Heart left ventricle (tissue), 16 donors: ENCODE results near the gene DDX54. TPM values are rescaled to one million over a fixed set of nuclear protein-coding genes. Genes with fewer than 3 reads are reported as not detected.

Experiments used
- ATAC-seq, 4 donors: fragments of 200-7000 bp; cut with Tn5 transposase; one replicate each; pipeline ENCODE4 v1.9.1; 2020 to 2022; ENCODE audit warnings: moderate library complexity in 4 of 4, mild to moderate bottlenecking in 3 of 4, moderate number of reproducible peaks in 1 of 4
- DNase-seq, 5 donors: peaks; one replicate each; pipeline ENCODE4 v3.0.0-alpha.2; 2020
- H3K27ac ChIP-seq, 12 donors: fragments of 200-600 bp; sonication (generic) in 4 of 12; one replicate each; pipeline versions ENCODE4 v1.5.0 to v1.8.0; 2016 to 2022; ENCODE audit warnings: mild to moderate bottlenecking in 2 of 12
- H3K27me3 ChIP-seq, 9 donors: fragments of 200-600 bp; sonication (generic) in 2 of 9; one replicate each; pipeline versions ENCODE4 v1.5.1 to v1.8.0; 2016 to 2022; ENCODE audit warnings: mild to moderate bottlenecking in 3 of 9
- H3K36me3 ChIP-seq, 9 donors: fragments of 200-600 bp; sonication (generic) in 2 of 9; one replicate each; pipeline versions ENCODE4 v1.5.0 to v1.8.0; 2018 to 2022; ENCODE audit warnings: mild to moderate bottlenecking in 2 of 9
- H3K4me1 ChIP-seq, 12 donors: fragments of 200-600 bp; sonication (generic) in 4 of 12; one replicate each; pipeline versions ENCODE4 v1.5.0 to v1.8.0; 2016 to 2022; ENCODE audit warnings: mild to moderate bottlenecking in 3 of 12
- H3K4me3 ChIP-seq, 12 donors: fragments of 200-600 bp; sonication (generic) in 4 of 12; one replicate each; pipeline versions ENCODE4 v1.5.0 to v1.8.0; 2017 to 2022; ENCODE audit warnings: mild to moderate bottlenecking in 9 of 12, moderate library complexity in 4 of 12
- H3K9me3 ChIP-seq, 12 donors: fragments of 200-600 bp; sonication (generic) in 4 of 12; one replicate each; pipeline versions ENCODE4 v1.5.0 to v1.8.0; 2016 to 2022; ENCODE audit warnings: mild to moderate bottlenecking in 1 of 12
- CTCF ChIP-seq, 12 donors: fragments of 200-600 bp; sonication (generic) in 4 of 12; IDR thresholded peaks; one replicate each; pipeline versions ENCODE4 v1.5.0 to v1.8.0; 2018 to 2022; ENCODE audit warnings: antibody characterized with exemption in 12 of 12, mild to moderate bottlenecking in 5 of 12
- POLR2A ChIP-seq, 2 donors: fragments of 450-650 bp; IDR thresholded peaks; one replicate each; pipeline ENCODE4 v1.6.1; 2017; ENCODE audit warnings: antibody characterized with exemption in 2 of 2, mild to moderate bottlenecking in 2 of 2, moderate library complexity in 2 of 2
- WGBS, 4 donors: extraction: QIAGEN DNeasy Blood & Tissue Kit in 2 of 4; methylation state at CpG; one replicate each; pipeline versions ENCODE4 v1.1.5 to v1.1.7; 2013 to 2018; 5-methylcytosine and 5-hydroxymethylcytosine counted together
- intact Hi-C, 10 donors: fragments of 100-400 bp; cut with DNase I; formaldehyde crosslinking; loops; one replicate each; pipeline versions ENCODE4 v1.11.1 to v1.14.2; 2022
- polyA plus RNA-seq, 2 donors: library from polyadenylated mRNA; stranded (reverse); fragments of 200-250 nt; gene quantifications; one replicate each; pipeline ENCODE4 v1.2.3, GENCODE V29; 2013
- total RNA-seq, 9 donors: library from RNA; depleted of rRNA in 2 of 9; stranded (reverse); fragments of >200 nt in 2 of 9; fragmentation: NEBNext Ultra II Directional in 3 of 9; extraction: Animal tissue kit (Norgen Biotek cat#: 25700) in 3 of 9; gene quantifications; one replicate each; pipeline versions ENCODE4 v1.1.0 to v1.2.4, GENCODE V29; 2016 to 2023
- donor health status: ischemic (EF 13 %, LVEDD 7.1; RV severe dilation, severe dysfunction).
- donor health status: healthy with polysubstance abuse.
- donor health status: DM: no; HTN: yes; CAD: no.
- donor health status: DM: no; HTN: no; CAD: no.
- donor health status: ischemic (EF 25% LVEDD 6.9; RV normal size, moderate dysfunction).
- donor health status: ischemic (EF 25% LVEDD 5.7; RV mildly dilated, moderate dysfunction).
- donor health status: healthy.
- donor health status: DM: yes; HTN: yes; CAD: no.
- donor health status: ischemic (EF 35%, LVEDD 5.7; RV mildly dilated, moderate dysfunction).
- donor health status: nonischemic (EF 11% LVEDD 7.7; RV severe dilation, severe dysfunction).
- donor health status: DM: yes; HTN: yes; CAD: no.
- donor health status: PGD.
- donor health status: ischemic (EF 29% LVEDD 5.4; RV normal size, mild dysfunction).
- donor health status: nonischemic (EF 23%, LVEDD 6.1; RV moderate dilation, normal function).

Gene DDX54
- total and polyA plus RNA-seq, 11 donors = 23.4 to 60.2 (median 38.2) TPM

GRCh38 chr12:113198296-113198695 lies 13.0 kb upstream of the DDX54 start:
- H3K9me3 ChIP-seq = no peaks in the 10 kb centered on the region
- no peak for DNase-seq
- no peaks in the 10 kb centered on the region for H3K27me3 ChIP-seq
- no peak overlapping the region for H3K4me3 ChIP-seq
- ATAC-seq = no peak
- no peak overlapping the region for H3K27ac ChIP-seq
- TF ChIP-seq CTCF (IDR thresholded peaks at IDR 0.05) (no peak), POLR2A (IDR thresholded peaks at IDR 0.05) (no peak)
- H3K4me1 ChIP-seq = peaks cover 0 to 37% (median 13%) of the 10 kb centered on the region in 12 donors
- intact Hi-C loops = loop anchor here in 8 of 10 donors (5.0 to 10.0 kb wide), 9 partner anchors 69 to 717 kb away; partner anchors contain the start of gene SDSL (in 5 of the 8)
- H3K36me3 ChIP-seq = no peaks in the 10 kb centered on the region
- 78 to 85% (median 80%) methylated on average over 1 of the region's 1 CpG for WGBS, 4 donors

- Histone ChIP-seq H3K36me3 (no peaks in the 10 kb centered on the region), H3K9me3 (no peaks in the 10 kb centered on the region), H3K27me3 (no peaks in the 10 kb centered on the region), H3K4me3 (no peak overlapping the region), H3K27ac (no peak overlapping the region), H3K4me1 (peaks cover 0 to 43% (median 14%) of the 10 kb centered on the region in 12 donors)
- 95 to 97% (median 96%) methylated on average over 8 of the region's 8 CpGs for WGBS, 4 donors
- DNase-seq (no peak), ATAC-seq (no peak)
- intact Hi-C loops = loop anchor here in 8 of 10 donors (5.0 to 10.0 kb wide), 9 partner anchors 70 to 717 kb away; partner anchors contain the start of gene SDSL (in 5 of the 8)
- TF ChIP-seq POLR2A (IDR thresholded peaks at IDR 0.05) (no peak), CTCF (IDR thresholded peaks at IDR 0.05) (no peak)
These were observed 12.3 kb upstream of the DDX54 start for GRCh38 chr12:113197518-113198077.

GRCh38 chr12:113196990-113197389 lies 11.7 kb upstream of the DDX54 start:
- Histone ChIP-seq H3K9me3 (no peaks in the 10 kb centered on the region), H3K36me3 (peaks cover 0 to 4% (median 4%) of the 10 kb centered on the region in 9 donors), H3K27me3 (no peaks in the 10 kb centered on the region), H3K4me1 (peaks cover 0 to 44% (median 16%) of the 10 kb centered on the region in 12 donors), H3K4me3 (no peak overlapping the region), H3K27ac (no peak overlapping the region)
- intact Hi-C loops = loop anchor here in 8 of 10 donors (5.0 to 10.0 kb wide), 9 partner anchors 70 to 718 kb away; partner anchors contain the start of gene SDSL (in 5 of the 8)
- TF ChIP-seq POLR2A (IDR thresholded peaks at IDR 0.05) (no peak), CTCF (IDR thresholded peaks at IDR 0.05) (peak; percentile 61 to 82 (median 73))
- peak; percentile 85 to 89 (median 85) for ATAC-seq
- 4 to 23% (median 16%) methylated on average over 4 of the region's 4 CpGs for WGBS, 4 donors
- DNase-seq = peak in 4 of 5 donors; percentile 65 to 76 (median 74)

- Histone ChIP-seq H3K9me3 (no peaks in the 10 kb centered on the region), H3K36me3 (peaks cover 0 to 9% (median 8%) of the 10 kb centered on the region in 9 donors), H3K4me1 (peaks cover 0 to 46% (median 16%) of the 10 kb centered on the region in 12 donors), H3K4me3 (no peak overlapping the region), H3K27ac (no peak overlapping the region), H3K27me3 (no peaks in the 10 kb centered on the region)
- TF ChIP-seq POLR2A (IDR thresholded peaks at IDR 0.05) (no peak), CTCF (IDR thresholded peaks at IDR 0.05) (no peak)
- ATAC-seq (peak in 2 of 4 donors; percentile 6 to 7), DNase-seq (no peak)
- intact Hi-C loops = loop anchor here in 8 of 10 donors (5.0 to 10.0 kb wide), 9 partner anchors 71 to 718 kb away; partner anchors contain the start of gene SDSL (in 5 of the 8)
- 74 to 81% (median 78%) methylated on average over 7 of the region's 7 CpGs for WGBS, 4 donors
These were observed 11.3 kb upstream of the DDX54 start for GRCh38 chr12:113196582-113196981.
